NB4 (cell line): ENCODE measurements around the gene CFAP45.

Experiments used
- CTCF ChIP-seq: IDR thresholded peaks from one replicate; pipeline ENCODE4 v1.5.1; 2012; ENCODE audit warnings: low read depth, low read length
- MAX ChIP-seq: IDR thresholded peaks from 2 replicates; pipeline ENCODE4 v1.6.1; 2011; ENCODE audit warnings: low read depth, low read length
- MYC ChIP-seq: IDR thresholded peaks from 2 replicates; pipeline ENCODE4 v1.6.1; 2011; ENCODE audit warnings: low read depth, low read length
- POLR2A ChIP-seq: IDR thresholded peaks from 2 replicates; pipeline ENCODE4 v1.6.1; 2011; ENCODE audit warnings: mild to moderate bottlenecking; ENCODE audit not compliant: insufficient read length; ENCODE audit errors: extremely low read depth

GRCh38 chr1:159823406-159823805, 76.6 kb downstream of the CFAP45 start:
- TF ChIP-seq CTCF (no peak), MAX (no peak), MYC (no peak), POLR2A (no peak)
